Mucosa of rectum (tissue), 2 donors: ENCODE data around the gene EXOC6B.

Experiments
- H3K27ac ChIP-seq, 2 donors: one replicate each; pipeline ENCODE4 v1.7.0; 2013; ENCODE audit warnings: inconsistent platforms in 2 of 2, low read depth in 2 of 2, low read length in 2 of 2
- H3K27me3 ChIP-seq, 2 donors: one replicate each; pipeline ENCODE4 v1.7.0; 2013; ENCODE audit warnings: low read length in 2 of 2; ENCODE audit not compliant: control insufficient read depth in 2 of 2, insufficient read depth in 2 of 2
- H3K36me3 ChIP-seq, 2 donors: one replicate each; pipeline ENCODE4 v1.7.0; 2013; ENCODE audit warnings: low read length in 2 of 2; ENCODE audit not compliant: control insufficient read depth in 2 of 2, insufficient read depth in 2 of 2
- H3K4me1 ChIP-seq, 2 donors: one replicate each; pipeline ENCODE4 v1.7.0; 2013; ENCODE audit warnings: low read length in 2 of 2, mild to moderate bottlenecking in 1 of 2; ENCODE audit not compliant: control insufficient read depth in 2 of 2, insufficient read depth in 2 of 2
- H3K4me3 ChIP-seq, 2 donors: one replicate each; pipeline ENCODE4 v1.7.0; 2013; ENCODE audit warnings: low read length in 2 of 2
- H3K9ac ChIP-seq, 2 donors: one replicate each; pipeline ENCODE4 v1.7.0; 2013; ENCODE audit warnings: low read length in 2 of 2, low read depth in 1 of 2, mild to moderate bottlenecking in 1 of 2
- H3K9me3 ChIP-seq, 2 donors: one replicate each; pipeline ENCODE4 v1.7.0; 2013; ENCODE audit warnings: low read length in 2 of 2; ENCODE audit not compliant: control insufficient read depth in 2 of 2
- donor health status: healthy.
- donor health status: Normal muscosa, but diverticular disease.

Gene EXOC6B

GRCh38 chr2:72134408-72134996, 691.3 kb downstream of the EXOC6B start:
- no peak overlapping the region for H3K9ac ChIP-seq
- peaks cover 14 to 20% of the 10 kb centered on the region in 2 donors for H3K4me1 ChIP-seq
- no peaks in the 10 kb centered on the region for H3K27me3 ChIP-seq
- H3K9me3 ChIP-seq, result no peaks in the 10 kb centered on the region
- H3K4me3 ChIP-seq, result no peak overlapping the region
- H3K36me3 ChIP-seq, result no peaks in the 10 kb centered on the region
- no peak overlapping the region for H3K27ac ChIP-seq

DNA sequence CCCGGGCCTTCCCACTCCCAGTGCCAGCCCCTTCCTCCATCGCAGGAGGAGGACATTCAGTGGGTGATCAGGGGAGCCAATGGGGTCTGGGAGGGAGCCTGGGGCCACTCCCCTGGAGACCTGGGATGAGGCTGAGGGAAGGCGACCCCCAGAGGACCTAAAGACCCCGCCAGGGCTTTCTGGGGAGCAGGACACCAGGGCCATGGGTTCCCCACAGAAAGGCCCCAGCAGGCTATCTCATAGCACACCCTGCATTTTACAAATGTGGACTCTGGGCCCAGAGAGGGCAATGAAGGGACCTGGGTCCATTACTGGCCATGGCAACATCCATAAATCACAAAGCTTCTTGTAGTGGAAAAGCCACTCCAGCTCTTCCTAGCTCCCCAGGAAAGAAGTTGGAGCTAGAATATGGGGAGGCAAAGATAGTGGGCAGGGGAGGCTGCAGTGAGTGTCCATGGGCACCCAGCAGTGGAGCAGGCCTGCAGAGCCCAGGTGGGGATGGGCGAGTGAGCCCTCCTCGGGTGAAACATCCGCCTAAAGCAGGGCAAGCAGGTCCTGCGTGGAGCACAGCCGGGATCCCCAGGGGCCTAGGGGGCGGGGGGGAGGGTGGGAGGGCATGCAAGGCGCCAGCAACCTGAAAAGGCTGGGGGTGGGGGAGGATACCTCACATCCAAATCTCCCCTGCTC, 692.0 kb downstream of the EXOC6B start:
- no peak overlapping the region for H3K27ac ChIP-seq
- H3K9ac ChIP-seq, result no peak overlapping the region
- no peaks in the 10 kb centered on the region for H3K27me3 ChIP-seq
- no peaks in the 10 kb centered on the region for H3K9me3 ChIP-seq
- H3K36me3 ChIP-seq, result no peaks in the 10 kb centered on the region
- H3K4me1 ChIP-seq, result peaks cover 13 to 16% of the 10 kb centered on the region in 2 donors
- no peak overlapping the region for H3K4me3 ChIP-seq

GRCh38 chr2:72132981-72133720, 692.7 kb downstream of the EXOC6B start:
- H3K4me3 ChIP-seq, result no peak overlapping the region
- no peaks in the 10 kb centered on the region for H3K27me3 ChIP-seq
- H3K9me3 ChIP-seq, result no peaks in the 10 kb centered on the region
- H3K27ac ChIP-seq, result no peak overlapping the region
- H3K4me1 ChIP-seq, result peaks cover 6 to 9% of the 10 kb centered on the region in 2 donors
- H3K36me3 ChIP-seq, result no peaks in the 10 kb centered on the region
- no peak overlapping the region for H3K9ac ChIP-seq

- H3K9ac ChIP-seq, result no peak overlapping the region
- H3K36me3 ChIP-seq, result no peaks in the 10 kb centered on the region
- no peaks in the 10 kb centered on the region for H3K27me3 ChIP-seq
- no peak overlapping the region for H3K27ac ChIP-seq
- no peaks in the 10 kb centered on the region for H3K4me1 ChIP-seq
- H3K9me3 ChIP-seq, result no peaks in the 10 kb centered on the region
- no peak overlapping the region for H3K4me3 ChIP-seq
Observed at GRCh38 chr2:72131916-72132841, 693.7 kb downstream of the EXOC6B start.

- Histone ChIP-seq H3K9me3 (no peaks in the 10 kb centered on the region), H3K9ac (no peak overlapping the region), H3K4me1 (no peaks in the 10 kb centered on the region), H3K36me3 (no peaks in the 10 kb centered on the region), H3K27ac (no peak overlapping the region), H3K27me3 (no peaks in the 10 kb centered on the region), H3K4me3 (no peak overlapping the region)
Observed at GRCh38 chr2:72131371-72131891, 694.4 kb downstream of the EXOC6B start.

GRCh38 chr2:72130659-72131360, 695.0 kb downstream of the EXOC6B start:
- H3K9ac ChIP-seq, result no peak overlapping the region
- no peaks in the 10 kb centered on the region for H3K27me3 ChIP-seq
- H3K27ac ChIP-seq, result no peak overlapping the region
- no peaks in the 10 kb centered on the region for H3K9me3 ChIP-seq
- no peaks in the 10 kb centered on the region for H3K36me3 ChIP-seq
- H3K4me3 ChIP-seq, result no peak overlapping the region
- no peaks in the 10 kb centered on the region for H3K4me1 ChIP-seq

- H3K27ac ChIP-seq, result no peak overlapping the region
Observed at GRCh38 chr2:72129681-72130340, 696.0 kb downstream of the EXOC6B start.

DNA sequence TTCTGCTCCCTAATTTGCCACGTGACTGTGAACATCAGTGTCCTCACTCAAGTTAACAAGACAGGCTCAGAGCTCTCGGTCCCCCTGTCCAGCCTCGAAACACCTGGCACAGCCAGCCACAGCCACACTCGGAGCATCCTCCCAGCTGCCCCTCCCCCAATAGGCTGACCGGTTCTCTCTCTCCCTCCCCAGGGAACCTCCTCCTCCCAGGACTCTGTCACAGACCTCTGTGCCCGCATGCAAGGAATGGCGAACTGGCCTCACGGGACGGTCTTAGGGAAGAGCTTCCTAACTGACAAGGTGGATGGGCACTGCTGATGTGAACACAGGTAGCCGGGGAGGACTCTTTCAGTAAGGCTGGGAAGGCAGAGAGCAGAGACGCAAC, 697.0 kb downstream of the EXOC6B start:
- Histone ChIP-seq H3K27ac (no peak overlapping the region), H3K9ac (no peak overlapping the region), H3K27me3 (no peaks in the 10 kb centered on the region), H3K4me1 (no peaks in the 10 kb centered on the region), H3K9me3 (no peaks in the 10 kb centered on the region), H3K36me3 (no peaks in the 10 kb centered on the region), H3K4me3 (no peak overlapping the region)

More at GRCh38 chr2:72129681-72130340, 696.0 kb downstream of the EXOC6B start:
- H3K27me3 ChIP-seq, result no peaks in the 10 kb centered on the region
- H3K9me3 ChIP-seq, result no peaks in the 10 kb centered on the region
- H3K9ac ChIP-seq, result no peak overlapping the region
- H3K36me3 ChIP-seq, result no peaks in the 10 kb centered on the region
- H3K4me3 ChIP-seq, result no peak overlapping the region
- H3K4me1 ChIP-seq, result no peaks in the 10 kb centered on the region
